Fibroblast of skin of left quadriceps (primary cell): ENCODE measurements around the gene CACUL1.
"Not testable (repeated sequence)": the region's sequence is repeated elsewhere in the genome, so short reads cannot be mapped to it uniquely, and the experiment has no call there.

Experiments used
- DNase-seq, 2 experiments: peaks; one replicate each; pipeline ENCODE4 v3.0.0-alpha.2; 2013; ENCODE audit warnings: low read depth in 2 of 2

The CACUL1 gene

DNA sequence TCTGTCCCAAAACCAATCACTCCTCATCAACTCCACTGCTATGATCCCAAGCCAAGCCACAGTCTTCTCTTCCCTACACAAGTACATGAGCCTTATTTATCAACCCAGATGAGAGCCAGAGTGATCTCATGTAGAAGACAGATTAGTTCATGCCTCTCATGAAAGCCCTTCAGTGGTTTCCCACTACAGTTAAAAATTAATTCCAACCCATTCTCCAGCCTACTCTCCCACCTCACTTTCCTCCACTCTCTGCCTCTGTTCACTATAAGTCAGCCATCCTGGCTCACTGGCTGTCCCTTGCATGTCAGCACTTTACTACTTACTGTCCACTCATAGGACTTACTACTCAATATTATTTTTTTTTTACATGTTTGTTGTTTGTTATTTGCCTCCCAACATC lies 67.3 kb downstream of the CACUL1 start:
- DNase-seq: no peak

DNA sequence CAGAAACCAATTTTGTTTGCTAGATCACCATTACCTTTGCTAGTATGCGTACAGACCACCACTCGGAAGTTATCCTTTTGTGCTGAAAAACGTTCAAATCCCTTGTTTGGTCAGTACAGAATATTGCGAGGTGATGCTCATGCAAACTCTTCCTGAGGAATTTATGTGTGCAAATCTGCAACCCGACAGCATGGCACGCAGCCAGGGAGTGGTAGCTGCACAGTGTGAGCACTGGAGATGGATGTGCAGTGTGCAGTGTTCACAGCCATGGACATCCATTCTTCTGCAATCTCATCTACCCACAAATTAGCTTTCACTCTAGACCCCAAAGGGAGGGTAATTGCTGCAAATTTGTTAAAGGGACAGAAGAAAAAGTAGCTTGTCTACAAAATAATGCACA lies 72.2 kb downstream of the CACUL1 start:
- DNase-seq: no peak

DNA sequence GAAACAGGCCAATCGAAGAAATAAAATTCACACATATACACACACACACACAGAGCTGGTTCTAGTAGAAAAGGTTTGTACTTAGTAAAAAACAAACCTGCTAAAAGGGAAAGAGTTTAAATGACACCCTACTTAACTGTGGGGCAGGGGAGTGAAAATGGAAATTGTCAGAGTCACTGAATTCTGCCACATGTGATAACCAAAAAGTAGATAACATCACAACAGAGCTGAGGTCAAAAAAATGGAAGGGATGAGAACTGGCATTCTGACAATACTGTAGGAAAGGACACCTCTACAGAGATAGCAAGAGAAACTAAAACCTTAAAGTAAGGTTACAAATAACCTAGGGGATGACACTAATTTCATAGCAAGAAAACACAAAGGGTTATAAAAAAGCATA lies 74.6 kb downstream of the CACUL1 start:
- no peak for DNase-seq

DNA sequence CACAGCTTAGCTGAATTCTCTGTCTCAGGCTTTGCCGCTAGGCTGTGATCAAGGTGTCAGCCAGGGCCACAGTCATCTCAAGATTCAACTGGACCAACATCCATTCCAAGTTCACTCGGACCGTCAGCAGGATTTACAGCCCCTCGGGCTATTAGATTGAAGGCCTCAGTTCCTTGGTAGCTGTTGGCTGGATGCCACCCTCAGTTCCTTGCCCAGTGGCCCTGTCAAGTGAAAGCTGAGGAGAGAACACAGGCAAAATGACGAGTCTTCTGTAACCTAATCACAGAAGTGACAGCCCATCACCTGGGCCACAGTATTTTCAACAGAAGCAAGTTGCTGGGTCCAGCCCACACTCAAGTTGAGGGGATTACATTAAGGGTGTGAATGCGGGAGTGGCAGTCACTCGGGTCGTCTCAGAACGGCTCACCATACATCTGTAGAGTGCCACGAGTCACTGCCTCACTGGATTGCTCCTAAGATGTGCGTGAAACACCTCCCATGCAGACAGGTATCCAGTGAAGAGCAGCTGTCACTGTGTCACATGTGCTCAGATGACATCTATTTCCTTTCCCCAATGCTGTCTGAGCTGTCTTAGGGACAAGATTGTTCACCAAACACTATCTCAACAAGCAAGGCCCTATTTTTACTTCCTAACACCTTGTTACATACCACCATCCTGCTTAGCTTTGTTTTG lies 80.4 kb downstream of the CACUL1 start:
- DNase-seq: no peak

DNA sequence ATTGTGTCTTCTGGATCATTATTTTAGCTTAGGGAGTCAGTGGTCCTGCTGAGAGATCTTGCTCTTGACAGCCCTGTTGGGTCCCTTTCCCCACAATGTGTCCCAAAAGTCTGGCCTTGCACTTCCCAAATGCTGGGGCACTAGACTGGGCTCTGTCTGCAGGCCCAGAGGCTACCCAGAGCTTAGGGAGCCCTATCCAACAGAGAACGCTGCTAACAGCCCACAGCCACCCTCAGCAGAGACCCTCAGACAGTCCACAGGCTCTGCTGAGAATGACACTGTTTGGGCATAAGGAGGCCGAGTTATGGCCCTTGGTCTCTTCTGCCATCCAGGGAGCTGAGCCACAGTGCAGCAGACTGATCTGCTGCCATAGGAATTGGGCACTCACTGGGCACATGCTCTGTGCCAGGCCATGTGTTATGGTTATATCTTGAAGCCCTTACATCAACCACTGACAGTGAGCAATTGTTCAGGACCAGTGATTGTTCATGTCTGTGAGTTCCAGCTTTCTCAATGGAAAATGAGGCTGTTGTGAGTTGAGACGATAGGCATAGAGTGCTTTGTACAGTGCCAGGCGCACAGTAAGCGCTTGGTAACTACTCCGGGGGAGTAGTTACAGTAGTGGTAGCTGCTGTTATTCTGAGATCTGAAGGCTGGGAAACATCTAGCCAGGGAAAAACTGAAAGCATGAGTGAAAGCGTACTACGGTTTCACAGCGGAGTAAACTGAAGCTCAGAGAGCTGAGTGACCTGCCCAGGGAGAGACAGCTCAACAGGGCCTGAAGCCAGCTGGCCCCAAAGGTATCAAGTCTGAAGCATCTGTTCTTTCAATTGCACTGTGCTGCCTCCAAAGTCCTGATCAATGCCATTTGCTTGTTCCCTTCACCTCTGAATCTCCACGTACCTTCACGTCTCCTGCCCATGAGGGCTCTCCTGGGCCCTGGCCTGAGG lies 81.7 kb downstream of the CACUL1 start:
- no peak for DNase-seq

DNA sequence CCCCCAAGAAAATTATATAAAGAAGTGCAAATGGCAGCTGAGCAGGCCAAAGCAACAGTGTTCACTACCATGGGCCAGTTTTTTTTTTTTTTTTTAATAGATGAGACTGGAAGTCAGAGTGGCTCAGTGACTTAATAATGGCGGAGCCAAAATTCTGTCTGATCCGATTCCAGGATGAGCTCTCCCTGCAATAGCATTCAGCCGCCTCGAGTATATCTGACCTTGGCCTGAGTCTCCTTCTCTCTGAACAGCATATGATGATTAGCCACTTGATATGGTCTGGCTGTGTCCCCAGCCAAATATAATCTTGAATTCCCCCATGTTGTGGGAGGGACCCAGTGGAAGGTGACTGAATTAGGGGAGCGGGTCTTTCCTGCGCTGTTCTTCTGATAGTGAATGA lies 82.6 kb downstream of the CACUL1 start:
- DNase-seq: no peak

DNA sequence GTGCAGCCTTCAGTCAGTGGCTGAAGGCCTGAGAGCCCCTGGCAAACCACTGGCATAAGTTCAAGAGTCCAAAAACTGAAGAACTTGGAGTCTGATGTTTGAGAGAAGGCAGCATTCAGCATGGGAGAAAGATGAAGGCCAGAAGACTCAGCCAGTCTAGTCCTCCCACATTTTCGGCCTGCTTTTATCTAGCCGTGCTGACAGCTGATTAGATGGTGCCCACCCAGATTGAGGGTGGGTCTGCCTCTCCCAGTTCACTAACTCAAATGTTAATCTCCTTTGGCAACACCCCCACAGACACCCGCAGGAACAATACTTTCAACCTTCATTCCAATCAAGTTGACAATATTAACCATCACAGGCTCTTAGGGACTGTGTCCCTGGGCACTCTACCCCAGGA lies 83.5 kb downstream of the CACUL1 start:
- not testable (repeated sequence) for DNase-seq

DNA sequence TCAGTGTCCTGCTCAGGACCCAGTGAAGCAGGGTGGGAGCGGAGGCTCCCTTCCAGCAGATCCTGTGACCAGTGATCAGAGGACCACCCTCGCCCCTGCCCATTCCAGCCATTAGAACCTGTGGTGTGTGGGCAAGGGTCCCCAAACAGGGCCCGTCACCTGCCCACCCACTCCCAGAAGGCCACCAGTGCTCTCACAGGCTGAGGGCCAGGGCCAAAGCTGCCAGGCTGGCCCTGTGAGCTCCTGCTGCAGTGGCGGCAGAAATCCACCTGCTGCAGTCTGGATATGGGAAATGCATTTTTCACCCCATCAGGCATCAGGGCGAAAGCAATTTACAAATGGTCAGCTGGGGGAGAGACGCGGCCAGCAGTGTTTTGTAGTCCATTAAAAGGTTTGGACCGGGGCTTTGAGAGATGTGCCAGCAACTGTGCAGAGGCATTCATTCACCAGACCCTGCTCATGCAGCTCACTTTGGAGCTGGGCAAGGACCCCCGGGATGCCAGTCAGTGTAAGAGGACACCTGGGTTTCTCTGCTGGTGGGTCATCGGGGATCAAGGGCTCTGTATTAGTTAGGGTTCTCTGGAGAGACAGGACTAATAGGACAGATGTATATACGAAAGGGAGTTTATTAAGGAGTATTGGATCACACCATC lies 84.2 kb downstream of the CACUL1 start:
- no peak for DNase-seq

DNA sequence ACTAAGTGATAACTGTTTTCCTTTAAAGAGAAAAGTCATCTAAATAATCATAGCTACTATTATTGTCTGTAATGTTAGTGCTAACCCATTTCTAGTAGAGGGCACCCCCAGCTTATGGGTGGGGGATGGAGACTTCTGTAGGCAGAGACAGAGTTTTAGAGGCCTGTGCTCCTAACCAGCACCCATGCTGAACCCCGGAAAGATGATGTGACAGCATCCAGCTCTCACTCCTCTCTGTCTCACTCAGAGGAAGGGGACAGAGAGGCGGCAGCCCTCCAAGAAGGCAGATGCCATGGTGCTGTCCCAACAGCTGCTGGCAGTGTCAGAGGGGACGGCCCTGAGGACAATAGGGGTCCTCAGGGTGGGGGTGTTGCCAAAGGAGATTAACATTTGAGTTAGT lies 84.9 kb downstream of the CACUL1 start:
- no peak for DNase-seq

DNA sequence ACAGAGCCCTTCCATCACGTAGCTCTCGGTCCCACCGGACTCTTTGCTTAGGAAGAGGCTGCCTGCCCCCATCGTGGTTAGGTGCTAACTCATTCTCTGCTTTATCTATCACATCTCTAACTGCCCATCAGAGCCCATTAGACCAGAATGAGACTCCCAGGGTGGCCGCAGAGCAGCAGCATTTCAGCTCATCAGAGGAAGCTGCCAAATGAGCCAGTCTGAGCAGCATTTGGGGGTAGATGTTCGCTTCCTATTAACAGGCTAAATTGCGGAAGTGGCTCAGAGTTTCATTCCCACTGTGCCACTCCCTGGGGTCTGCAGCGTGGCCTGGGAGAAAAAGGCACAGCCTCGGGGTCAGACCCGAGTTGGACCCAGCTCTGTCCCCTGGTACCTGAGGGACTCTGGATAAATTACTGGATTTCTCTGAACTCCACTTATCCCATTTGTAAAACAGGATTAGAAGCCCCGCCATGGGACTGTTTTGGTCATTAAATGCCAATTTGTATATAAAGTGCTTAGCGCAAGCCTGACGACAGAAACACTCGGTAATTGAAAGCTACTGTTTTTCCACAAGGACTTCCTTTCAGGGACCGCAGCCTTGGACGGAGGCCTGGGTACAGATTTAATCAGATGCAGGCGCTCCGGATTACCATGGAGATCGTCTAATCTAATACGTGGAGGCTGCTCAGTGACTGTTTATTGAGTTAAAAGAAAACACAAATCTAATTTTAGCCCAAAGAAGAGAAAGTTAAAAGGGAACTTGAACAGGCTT lies 85.6 kb downstream of the CACUL1 start:
- DNase-seq: peak; percentile 74 to 75

DNA sequence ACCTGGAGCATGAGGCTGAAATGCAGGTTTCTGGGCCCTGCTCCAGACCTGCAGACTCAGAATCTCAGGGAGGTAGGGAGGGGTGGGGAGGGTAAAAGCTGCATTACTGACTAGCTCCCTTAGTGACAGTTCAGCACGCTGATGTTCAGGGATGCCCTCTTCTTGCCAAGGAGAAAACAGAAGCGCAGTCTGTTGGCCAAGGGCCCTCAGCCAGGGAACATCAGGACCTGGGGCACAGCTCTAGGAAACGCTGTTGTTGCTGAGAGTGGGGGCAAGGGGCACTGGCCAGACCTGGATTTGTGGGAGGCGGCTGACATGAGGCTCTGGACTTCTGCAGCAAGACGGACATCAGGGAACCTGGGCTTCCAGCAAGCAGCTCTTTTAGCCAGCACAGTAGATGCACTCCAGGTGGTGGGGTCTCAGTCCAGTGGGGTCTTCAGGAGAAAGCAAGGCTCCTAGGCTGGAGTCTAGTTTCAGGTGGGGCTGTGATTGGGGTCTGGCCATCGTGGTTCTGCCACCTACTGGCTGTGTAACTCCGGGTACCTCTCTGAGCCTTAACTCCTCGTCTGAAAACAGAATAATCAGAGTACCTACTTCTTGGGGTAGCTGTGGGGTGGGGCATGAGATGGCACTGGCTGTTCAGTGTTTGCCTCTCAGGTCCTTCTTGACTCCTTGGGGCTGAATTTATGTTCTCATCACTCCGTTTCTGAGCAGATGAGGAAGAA lies 86.4 kb downstream of the CACUL1 start:
- no peak for DNase-seq

DNA sequence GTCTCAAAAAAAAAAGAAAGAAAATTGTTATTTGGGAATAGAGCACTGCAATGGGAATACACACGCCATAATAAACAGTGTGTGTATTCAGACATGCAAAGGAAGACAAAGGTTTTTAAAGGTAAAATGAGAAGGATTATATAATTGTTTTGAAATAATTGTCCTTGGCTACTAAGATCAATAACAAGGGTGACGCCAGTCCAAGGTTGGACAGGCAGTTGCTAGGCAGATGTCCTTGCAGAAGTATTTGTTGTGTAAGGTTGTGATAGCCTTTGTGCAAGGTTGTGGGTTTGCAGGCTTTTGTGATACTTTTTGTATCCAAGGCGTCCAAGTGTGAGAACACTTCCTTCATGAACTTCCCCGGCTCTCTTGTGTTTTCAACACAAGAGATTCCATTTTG lies 87.0 kb downstream of the CACUL1 start:
- DNase-seq: no peak

DNA sequence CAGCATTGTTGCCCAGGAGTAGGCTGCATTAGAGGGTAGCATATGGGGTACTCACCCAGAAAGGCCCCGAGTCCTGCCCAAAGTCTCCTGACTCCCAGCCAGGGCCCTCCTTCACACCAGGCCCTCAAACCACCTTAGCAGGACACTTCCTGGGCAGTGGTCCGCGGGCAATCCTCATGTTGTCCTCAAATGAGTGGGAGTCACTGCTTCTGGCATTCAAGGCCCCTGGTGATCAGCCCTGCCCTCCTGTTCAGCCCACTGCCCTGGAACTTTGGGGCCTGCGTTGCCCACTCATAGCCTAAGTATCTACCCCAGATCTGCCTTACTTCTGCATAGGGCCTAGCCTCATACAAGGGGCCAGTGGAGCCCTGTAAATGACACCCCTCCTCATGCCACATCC lies 88.4 kb downstream of the CACUL1 start:
- no peak for DNase-seq

DNA sequence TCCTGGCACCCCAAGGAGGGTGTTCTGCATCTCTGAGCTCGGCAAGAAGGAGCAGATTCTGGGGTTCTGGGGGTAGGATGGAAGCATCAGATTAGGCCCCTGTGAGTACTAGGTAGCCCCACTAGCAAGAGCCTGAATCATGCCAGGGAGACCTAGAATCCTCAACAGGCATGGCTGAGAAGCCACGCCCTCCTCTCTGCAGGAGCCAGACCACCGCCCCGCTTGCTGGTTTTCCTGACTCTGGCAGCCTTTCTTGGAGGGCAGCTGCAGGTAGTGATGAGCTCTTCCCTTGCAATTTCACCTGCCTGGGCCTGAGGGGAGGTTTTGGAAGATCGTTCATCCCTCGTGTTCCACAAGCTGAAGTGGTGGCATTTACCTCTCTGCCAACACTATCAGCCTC lies 90.4 kb downstream of the CACUL1 start:
- DNase-seq: no peak

DNA sequence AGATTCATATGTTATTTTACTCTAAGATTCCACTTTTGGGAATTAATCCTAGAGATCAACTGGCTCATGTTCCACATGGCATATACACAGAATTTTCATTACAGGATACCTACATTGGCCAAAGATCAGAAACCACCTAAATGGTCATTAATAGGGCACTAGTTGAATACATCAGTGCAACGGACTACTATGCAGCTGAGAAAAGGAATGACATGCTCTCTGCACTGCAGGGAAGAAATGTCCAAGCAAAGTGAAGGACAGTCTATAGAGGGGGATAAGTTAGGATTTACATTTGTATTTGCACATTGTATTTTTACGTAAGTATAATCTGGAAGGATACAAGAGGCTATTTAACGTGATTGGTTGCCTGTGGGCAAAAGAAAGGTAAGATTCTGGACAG lies 91.6 kb downstream of the CACUL1 start:
- no peak for DNase-seq

DNA sequence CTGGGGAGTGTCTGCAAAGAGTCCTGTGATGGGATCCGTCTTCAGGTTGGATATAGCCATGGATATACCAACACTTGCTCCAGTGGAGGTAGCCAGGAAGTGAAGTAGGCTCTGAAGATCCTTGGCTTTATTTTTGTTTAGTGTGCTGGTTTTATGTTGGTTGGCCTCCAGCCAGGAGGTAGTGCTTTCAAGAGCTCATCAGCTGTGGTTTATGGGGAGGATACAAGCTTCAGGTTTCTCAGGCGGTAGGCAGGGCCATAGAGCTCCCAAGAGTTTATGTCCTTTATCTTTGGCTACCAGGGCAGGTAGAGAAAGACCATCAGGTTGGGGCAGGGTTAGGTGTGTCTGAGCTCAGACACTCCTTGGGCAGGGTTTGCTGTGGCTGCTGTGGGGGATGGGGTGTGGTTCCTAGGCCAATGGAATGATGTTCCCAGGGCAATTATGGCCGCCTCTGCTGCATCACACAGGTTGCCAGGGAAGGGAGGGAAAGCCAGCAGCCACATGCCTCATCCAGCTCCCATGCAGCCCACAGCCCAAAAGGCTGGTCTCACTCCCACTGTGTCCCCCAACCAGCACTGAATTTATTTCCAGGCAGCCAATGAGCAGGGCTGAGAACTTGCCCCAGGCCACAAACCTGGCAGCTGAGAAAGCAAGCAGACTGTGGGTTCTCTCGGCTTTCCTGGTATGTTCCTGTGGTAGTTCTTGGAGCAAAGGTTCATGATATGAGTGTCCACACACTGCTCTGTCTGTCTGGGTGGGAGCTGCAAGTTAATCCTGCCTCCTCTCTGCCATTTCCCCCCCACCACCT lies 92.3 kb downstream of the CACUL1 start:
- DNase-seq: no peak

DNA sequence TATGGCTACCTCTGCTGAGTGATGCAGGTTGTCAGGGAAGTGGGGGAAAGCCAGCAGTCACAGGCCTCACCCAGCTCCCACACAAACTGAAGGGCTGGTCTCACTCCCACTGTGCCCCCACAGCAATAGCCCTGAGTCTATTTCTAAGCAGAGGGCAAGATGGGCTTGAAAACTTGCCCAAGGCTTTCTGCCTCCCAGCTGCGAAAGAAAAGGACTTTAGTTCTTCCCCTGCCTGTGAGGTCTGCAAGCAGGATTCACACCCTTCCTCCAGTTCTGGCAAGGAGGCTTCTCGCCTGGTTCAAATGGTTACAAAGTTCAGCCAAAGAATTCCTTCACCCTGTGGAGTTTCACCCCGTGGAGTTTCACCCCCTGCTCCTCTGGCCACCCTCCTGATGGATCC lies 96.0 kb downstream of the CACUL1 start:
- DNase-seq: no peak

DNA sequence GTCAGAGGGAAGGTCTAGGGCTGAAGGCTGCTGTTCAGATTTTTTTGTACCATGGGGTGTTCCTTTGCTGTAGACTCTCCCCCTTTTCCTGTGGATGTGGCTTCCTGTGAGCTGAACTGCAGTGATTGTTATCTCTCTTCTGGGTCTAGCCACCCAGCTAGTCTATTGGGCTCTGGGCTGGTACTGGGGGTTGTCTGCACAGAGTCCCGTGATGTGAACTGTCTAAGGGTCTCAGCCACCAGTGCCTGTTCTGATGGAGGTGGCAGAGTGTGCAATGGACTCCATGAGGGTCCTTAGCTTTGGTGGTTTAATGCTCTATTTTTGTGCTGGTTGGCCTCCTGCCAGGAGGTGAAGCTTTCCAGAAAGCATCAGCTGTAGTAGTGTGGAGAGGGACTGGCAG lies 96.6 kb downstream of the CACUL1 start:
- not testable (repeated sequence) for DNase-seq

DNA sequence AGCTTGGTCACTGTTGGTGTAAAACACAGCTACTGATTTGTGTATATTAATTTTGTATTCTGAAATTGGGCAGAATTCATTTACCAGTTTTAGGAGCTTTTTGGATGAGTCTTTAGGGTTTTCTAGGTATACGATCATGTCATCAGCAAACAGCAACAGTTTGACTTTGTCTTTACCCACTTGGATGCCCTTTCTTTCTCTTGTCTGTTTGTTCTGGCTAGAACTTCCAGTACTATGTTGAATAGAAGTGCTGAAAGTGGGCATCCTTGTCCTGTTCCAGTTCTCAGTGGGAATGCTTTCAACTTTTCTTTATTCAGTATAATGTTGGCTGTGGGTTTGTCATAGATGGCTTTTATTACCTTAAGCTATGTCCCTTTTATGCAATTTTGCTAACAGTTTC lies 109.5 kb downstream of the CACUL1 start:
- not testable (repeated sequence) for DNase-seq

DNA sequence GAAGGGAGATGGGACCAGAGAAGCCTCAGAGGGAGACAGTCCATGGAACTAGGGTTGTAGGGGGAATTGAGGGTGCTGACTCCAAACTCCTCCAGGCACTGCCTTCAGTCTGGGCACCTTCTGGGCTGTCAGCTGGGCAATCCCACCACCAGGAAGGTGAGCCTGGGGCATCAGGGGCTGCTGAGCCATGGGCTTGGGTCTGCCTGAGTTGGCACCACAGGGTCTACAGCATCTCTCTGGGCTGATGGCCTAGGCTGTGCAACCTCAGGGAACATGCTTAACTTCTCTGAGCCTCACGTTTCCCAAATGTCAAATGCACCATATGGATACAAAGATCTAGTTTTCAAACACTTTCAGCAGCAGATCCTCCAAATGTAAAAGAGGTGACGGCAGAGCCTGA lies 112.5 kb downstream of the CACUL1 start:
- DNase-seq: no peak
